Endodermal cell (in vitro differentiated cells): ENCODE results near the gene C7orf25. TPM values are rescaled to one million over a fixed set of nuclear protein-coding genes. Genes with fewer than 3 reads are reported as not detected.

Source experiments
- DNase-seq: peaks from one replicate; pipeline ENCODE4 v3.0.0-alpha.2; 2017
- H3K27ac ChIP-seq: 2 replicates; pipeline ENCODE4 v1.5.1; 2013; ENCODE audit warnings: mild to moderate bottlenecking, low read depth, low read length, moderate library complexity
- H3K27me3 ChIP-seq: 2 replicates; pipeline ENCODE4 v1.6.1; 2013; ENCODE audit warnings: mild to moderate bottlenecking, low read length, moderate library complexity; ENCODE audit not compliant: insufficient read depth, control insufficient read depth, poor library complexity, severe bottlenecking
- H3K36me3 ChIP-seq: 2 replicates; pipeline ENCODE4 v1.7.0; 2013; ENCODE audit warnings: mild to moderate bottlenecking, low read length, moderate library complexity; ENCODE audit not compliant: control insufficient read depth, insufficient read depth
- H3K4me1 ChIP-seq: one replicate; pipeline ENCODE4 v1.7.0; 2013; ENCODE audit warnings: low read length; ENCODE audit not compliant: control insufficient read depth, insufficient read depth
- H3K4me3 ChIP-seq: 2 replicates; pipeline ENCODE4 v1.5.1; 2013; ENCODE audit warnings: mild to moderate bottlenecking, low read length, moderate library complexity
- H3K9ac ChIP-seq: 2 replicates; pipeline ENCODE4 v1.6.1; 2013; ENCODE audit warnings: mild to moderate bottlenecking, low read length, moderate library complexity; ENCODE audit not compliant: poor library complexity, severe bottlenecking; ENCODE audit errors: extremely low read depth
- H3K9me3 ChIP-seq: 2 replicates; pipeline ENCODE4 v1.6.1; 2013; ENCODE audit warnings: mild to moderate bottlenecking, low read length, moderate library complexity; ENCODE audit not compliant: control insufficient read depth
- H3K27ac Mint-ChIP-seq: 2 replicates; pipeline ENCODE4 v1.8.0; 2020; ENCODE audit warnings: mixed read lengths
- H3K27me3 Mint-ChIP-seq: 2 replicates; pipeline ENCODE4 v1.8.0; 2021; ENCODE audit warnings: mild to moderate bottlenecking, mixed read lengths; ENCODE audit not compliant: insufficient read depth
- H3K36me3 Mint-ChIP-seq: 2 replicates; pipeline ENCODE4 v1.8.0; 2020; ENCODE audit warnings: low read depth, mixed read lengths
- H3K4me1 Mint-ChIP-seq: 2 replicates; pipeline ENCODE4 v1.8.0; 2020; ENCODE audit warnings: mixed read lengths
- H3K4me3 Mint-ChIP-seq: 2 replicates; pipeline ENCODE4 v1.8.0; 2020; ENCODE audit warnings: mild to moderate bottlenecking, moderate library complexity, mixed read lengths
- H3K9me3 Mint-ChIP-seq: 2 replicates; pipeline ENCODE4 v1.8.0; 2020; ENCODE audit warnings: mild to moderate bottlenecking, mixed read lengths
- WGBS, 2 experiments: methylation state at CpG; one replicate each; pipeline versions ENCODE4 v1.1.5 to v1.1.7; 2013; ENCODE audit warnings: missing lambda C conversion rate in 2 of 2, mixed read lengths in 1 of 2; ENCODE audit not compliant: insufficient coverage in 1 of 2, insufficient read length in 1 of 2; 5-methylcytosine and 5-hydroxymethylcytosine counted together
- total RNA-seq, 2 donors: library from RNA; stranded (reverse); fragmentation: NEBNext Ultra II Directional in 1 of 2; extraction: Animal tissue kit (Norgen Biotek cat#: 25700) in 1 of 2; gene quantifications; 2 replicates in 1 of 2; 3 replicates in 1 of 2; pipeline ENCODE4 v1.2.1, GENCODE V29; 2021
- TF ChIP-seq, protein P1 (sequence below): fragments of 200-600 bp; sonication (generic); conservative IDR thresholded peaks from 2 replicates; pipeline ENCODE4 v1.5.0; 2021; ENCODE audit warnings: antibody characterized with exemption, mild to moderate bottlenecking

C7orf25 gene
- total RNA-seq, 2 donors from 2014 or later, result 3.2 to 4.8 TPM

DNA sequence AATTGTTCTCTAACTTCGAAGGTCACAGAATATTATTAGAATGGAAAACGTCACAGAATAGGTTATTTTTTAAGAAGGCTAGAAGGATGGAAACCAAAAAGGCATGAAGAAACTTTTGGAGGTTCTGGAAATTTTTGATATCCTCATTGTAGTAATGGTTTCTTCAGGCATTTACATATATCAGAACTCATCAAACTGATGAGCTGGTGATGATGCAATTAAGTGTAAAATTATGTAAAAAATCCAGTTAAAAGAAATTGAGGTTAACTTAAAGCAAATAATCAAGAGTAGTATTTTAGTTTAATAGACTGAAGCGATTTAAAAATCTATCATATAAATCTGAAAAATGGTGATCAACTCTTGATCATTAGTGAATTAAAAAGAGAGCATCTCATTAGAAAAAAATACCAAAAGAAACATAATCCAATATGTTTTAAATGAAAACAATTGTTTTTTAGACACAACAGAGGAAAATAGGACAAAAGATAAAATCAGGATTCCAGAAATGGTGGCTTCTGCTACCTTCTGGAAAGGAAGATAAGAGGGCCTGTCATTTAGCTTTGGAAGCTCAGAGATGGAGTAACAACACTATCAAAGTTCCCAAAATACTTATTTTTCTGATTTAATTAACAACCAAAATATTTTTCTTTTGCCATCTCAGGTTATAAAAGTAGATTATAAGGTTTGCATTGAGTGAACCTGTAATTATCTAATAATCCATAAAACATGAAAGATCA lies 10.3 kb upstream of the C7orf25 start:
- H3K27me3 ChIP-seq, result no peaks in the 10 kb centered on the region
- TF ChIP-seq, protein P1, sequence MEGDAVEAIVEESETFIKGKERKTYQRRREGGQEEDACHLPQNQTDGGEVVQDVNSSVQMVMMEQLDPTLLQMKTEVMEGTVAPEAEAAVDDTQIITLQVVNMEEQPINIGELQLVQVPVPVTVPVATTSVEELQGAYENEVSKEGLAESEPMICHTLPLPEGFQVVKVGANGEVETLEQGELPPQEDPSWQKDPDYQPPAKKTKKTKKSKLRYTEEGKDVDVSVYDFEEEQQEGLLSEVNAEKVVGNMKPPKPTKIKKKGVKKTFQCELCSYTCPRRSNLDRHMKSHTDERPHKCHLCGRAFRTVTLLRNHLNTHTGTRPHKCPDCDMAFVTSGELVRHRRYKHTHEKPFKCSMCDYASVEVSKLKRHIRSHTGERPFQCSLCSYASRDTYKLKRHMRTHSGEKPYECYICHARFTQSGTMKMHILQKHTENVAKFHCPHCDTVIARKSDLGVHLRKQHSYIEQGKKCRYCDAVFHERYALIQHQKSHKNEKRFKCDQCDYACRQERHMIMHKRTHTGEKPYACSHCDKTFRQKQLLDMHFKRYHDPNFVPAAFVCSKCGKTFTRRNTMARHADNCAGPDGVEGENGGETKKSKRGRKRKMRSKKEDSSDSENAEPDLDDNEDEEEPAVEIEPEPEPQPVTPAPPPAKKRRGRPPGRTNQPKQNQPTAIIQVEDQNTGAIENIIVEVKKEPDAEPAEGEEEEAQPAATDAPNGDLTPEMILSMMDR, result no peak
- Mint-ChIP-seq H3K36me3 (peaks cover 79% of the 10 kb centered on the region), H3K27me3 (no peaks in the 10 kb centered on the region), H3K27ac (no peak overlapping the region), H3K9me3 (no peaks in the 10 kb centered on the region), H3K4me3 (no peak overlapping the region), H3K4me1 (peaks cover under 1% of the 10 kb centered on the region)
- no peaks in the 10 kb centered on the region for H3K9me3 ChIP-seq
- no peak overlapping the region for H3K9ac ChIP-seq
- no peak overlapping the region for H3K4me3 ChIP-seq
- DNase-seq, result no peak
- peaks cover 95% of the 10 kb centered on the region for H3K36me3 ChIP-seq
- WGBS, 2 experiments, result 98 to 100% methylated on average over 1 to 3 of the region's 3 CpGs
- no peak overlapping the region for H3K27ac ChIP-seq
- H3K4me1 ChIP-seq, result no peaks in the 10 kb centered on the region

DNA sequence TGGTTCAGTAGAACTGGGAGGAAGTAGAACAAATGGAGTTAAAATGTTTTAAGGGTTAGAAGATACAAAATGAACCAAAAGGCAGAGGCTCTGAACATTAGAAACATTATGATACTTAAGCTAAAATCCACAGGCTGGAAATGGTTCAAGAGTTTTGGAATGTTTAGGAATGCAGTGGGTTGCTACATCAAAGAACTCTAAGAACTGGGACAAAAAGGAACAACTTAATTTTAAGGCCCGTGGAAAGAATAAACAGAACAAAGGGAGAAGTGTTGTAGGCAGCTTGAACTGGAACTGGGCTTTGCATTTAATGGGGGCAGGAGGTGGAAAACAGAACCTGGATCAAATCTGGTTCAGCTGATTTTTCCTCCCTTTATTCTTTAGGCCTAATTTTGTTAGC lies 3.5 kb upstream of the C7orf25 start:
- Mint-ChIP-seq H3K27me3 (no peaks in the 10 kb centered on the region), H3K27ac (no peak overlapping the region), H3K36me3 (peaks cover 63% of the 10 kb centered on the region), H3K4me1 (peaks cover 22% of the 10 kb centered on the region), H3K9me3 (no peaks in the 10 kb centered on the region), H3K4me3 (no peak overlapping the region)
- DNase-seq, result no peak
- no peak overlapping the region for H3K27ac ChIP-seq
- H3K9me3 ChIP-seq, result no peaks in the 10 kb centered on the region
- H3K9ac ChIP-seq, result no peak overlapping the region
- 84 to 100% methylated on average over 1 of the region's 1 CpG for WGBS, 2 experiments
- TF ChIP-seq, protein P1, result no peak
- H3K4me3 ChIP-seq, result no peak overlapping the region
- H3K36me3 ChIP-seq, result peaks cover 62% of the 10 kb centered on the region
- H3K27me3 ChIP-seq, result no peaks in the 10 kb centered on the region
- no peaks in the 10 kb centered on the region for H3K4me1 ChIP-seq

DNA sequence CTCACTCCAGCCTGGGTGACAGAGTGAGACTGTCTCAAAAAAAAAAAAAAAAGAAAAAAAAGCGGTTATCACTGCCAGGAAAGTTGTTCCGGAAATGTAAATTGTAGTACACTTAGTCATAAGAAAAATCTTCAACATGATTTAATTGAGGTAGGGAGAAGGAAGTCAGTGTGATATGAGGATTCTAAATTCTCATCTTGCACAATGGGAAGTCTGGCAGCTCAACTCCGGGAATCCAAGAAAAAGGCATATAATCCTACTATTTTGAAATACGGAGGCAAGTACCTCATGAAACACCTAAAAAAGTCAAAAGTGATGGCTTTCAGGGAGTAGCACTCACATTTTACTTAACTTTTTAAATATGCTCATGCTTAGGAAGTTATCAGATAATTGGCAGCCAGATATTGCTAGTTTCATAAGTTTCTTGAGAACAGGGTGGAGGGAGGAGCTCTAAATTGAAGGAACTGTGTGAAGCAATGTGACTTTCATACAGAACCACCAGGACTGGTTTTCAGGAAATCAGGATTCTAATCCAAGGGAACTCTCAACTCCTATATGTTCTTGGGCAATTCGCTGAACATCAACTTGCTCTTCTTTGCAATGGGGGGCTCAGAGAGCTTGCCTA lies 2.7 kb upstream of the C7orf25 start:
- Mint-ChIP-seq H3K27me3 (no peaks in the 10 kb centered on the region), H3K4me1 (peaks cover 30% of the 10 kb centered on the region), H3K27ac (no peak overlapping the region)

More for the DNA sequence above, 2.7 kb upstream of the C7orf25 start:
- 93 to 100% methylated on average over 3 of the region's 5 CpGs for WGBS, 2 experiments
- Histone ChIP-seq H3K27me3 (no peaks in the 10 kb centered on the region), H3K27ac (peak overlapping the region; percentile 10), H3K4me3 (no peak overlapping the region), H3K9ac (no peak overlapping the region), H3K36me3 (peaks cover 58% of the 10 kb centered on the region), H3K4me1 (peaks cover 3% of the 10 kb centered on the region), H3K9me3 (no peaks in the 10 kb centered on the region)
- peaks cover 56% of the 10 kb centered on the region for H3K36me3 Mint-ChIP-seq
- TF ChIP-seq, protein P1, result no peak
- DNase-seq, result no peak
- no peak overlapping the region for H3K4me3 Mint-ChIP-seq
- H3K9me3 Mint-ChIP-seq, result no peaks in the 10 kb centered on the region
